Neural crest cell (in vitro differentiated cells): ENCODE data around the gene WAS. TPM values are rescaled to one million over a fixed set of nuclear protein-coding genes. Genes with fewer than 3 reads are reported as not detected.
A peak's percentile ranks its signal among the peaks of the same experiment; 100 is the strongest.

Experiments used
- DNase-seq: peaks from one replicate; pipeline ENCODE4 v3.0.0; 2021; ENCODE audit warnings: low read depth, mixed read lengths, low spot score
- H3K27ac Mint-ChIP-seq: one replicate; pipeline ENCODE4 v1.8.0; 2021; ENCODE audit warnings: mild to moderate bottlenecking, mixed read lengths; ENCODE audit not compliant: unreplicated experiment
- H3K27me3 Mint-ChIP-seq: 2 replicates; pipeline ENCODE4 v1.8.0; 2021; ENCODE audit warnings: low read depth, mild to moderate bottlenecking, mixed read lengths
- H3K36me3 Mint-ChIP-seq: 2 replicates; pipeline ENCODE4 v1.8.0; 2021; ENCODE audit warnings: low read depth, mild to moderate bottlenecking, mixed read lengths
- H3K4me1 Mint-ChIP-seq: 2 replicates; pipeline ENCODE4 v1.8.0; 2021; ENCODE audit warnings: mixed read lengths
- H3K4me3 Mint-ChIP-seq: one replicate; pipeline ENCODE4 v1.8.0; 2021; ENCODE audit warnings: mild to moderate bottlenecking, mixed read lengths
- H3K9me3 Mint-ChIP-seq: 2 replicates; pipeline ENCODE4 v1.8.0; 2021; ENCODE audit warnings: mixed read lengths
- CTCF ChIP-seq: fragments of 200-600 bp; sonication (generic); conservative IDR thresholded peaks from 2 replicates; pipeline ENCODE4 v1.5.0; 2021; ENCODE audit warnings: antibody characterized with exemption, mild to moderate bottlenecking
- total RNA-seq: library from RNA; stranded (reverse); gene quantifications from 2 replicates; pipeline ENCODE4 v1.2.1, GENCODE V29; 2021

Gene WAS
- total RNA-seq, 1 donor from 2014 or later, result 0.70 TPM

- H3K4me3 Mint-ChIP-seq, result peak overlapping the region; percentile 92
- peaks cover 34% of the 10 kb centered on the region for H3K4me1 Mint-ChIP-seq
- peaks cover 12% of the 10 kb centered on the region for H3K36me3 Mint-ChIP-seq
- no peak overlapping the region for H3K27ac Mint-ChIP-seq
- H3K27me3 Mint-ChIP-seq, result no peaks in the 10 kb centered on the region
- H3K9me3 Mint-ChIP-seq, result no peaks in the 10 kb centered on the region
- DNase-seq, result no peak
- no peak for TF ChIP-seq CTCF
Observed at GRCh38 chrX:48698306-48698705, 14.7 kb downstream of the WAS start.

GRCh38 chrX:48700246-48700645 is 16.6 kb downstream of the WAS start:
- no peak overlapping the region for H3K27ac Mint-ChIP-seq
- H3K36me3 Mint-ChIP-seq, result peaks cover 15% of the 10 kb centered on the region
- H3K4me3 Mint-ChIP-seq, result no peak overlapping the region
- DNase-seq, result no peak
- H3K27me3 Mint-ChIP-seq, result no peaks in the 10 kb centered on the region
- TF ChIP-seq CTCF, result no peak
- H3K4me1 Mint-ChIP-seq, result peaks cover 34% of the 10 kb centered on the region
- H3K9me3 Mint-ChIP-seq, result no peaks in the 10 kb centered on the region

- Mint-ChIP-seq H3K36me3 (peaks cover 12% of the 10 kb centered on the region), H3K9me3 (no peaks in the 10 kb centered on the region), H3K4me3 (no peak overlapping the region), H3K4me1 (peaks cover 27% of the 10 kb centered on the region), H3K27me3 (no peaks in the 10 kb centered on the region), H3K27ac (no peak overlapping the region)
- TF ChIP-seq CTCF, result no peak
- no peak for DNase-seq
Observed at GRCh38 chrX:48700951-48701653, 17.5 kb downstream of the WAS start.

GRCh38 chrX:48702032-48702431 is 18.4 kb downstream of the WAS start:
- TF ChIP-seq CTCF, result no peak
- Mint-ChIP-seq H3K4me1 (peaks cover 23% of the 10 kb centered on the region), H3K36me3 (peaks cover 12% of the 10 kb centered on the region), H3K27ac (no peak overlapping the region), H3K9me3 (no peaks in the 10 kb centered on the region), H3K27me3 (no peaks in the 10 kb centered on the region), H3K4me3 (no peak overlapping the region)
- DNase-seq, result no peak

- no peaks in the 10 kb centered on the region for H3K27me3 Mint-ChIP-seq
- DNase-seq, result no peak
- H3K27ac Mint-ChIP-seq, result no peak overlapping the region
- H3K9me3 Mint-ChIP-seq, result no peaks in the 10 kb centered on the region
- no peak overlapping the region for H3K4me3 Mint-ChIP-seq
- peaks cover 12% of the 10 kb centered on the region for H3K36me3 Mint-ChIP-seq
- H3K4me1 Mint-ChIP-seq, result peaks cover 16% of the 10 kb centered on the region
- no peak for TF ChIP-seq CTCF
Observed at GRCh38 chrX:48702716-48703115, 19.1 kb downstream of the WAS start.
